GM12873 (cell line): ENCODE data around the gene SLC44A5.

Experiments
- TF ChIP-seq, protein P1 (sequence below): IDR thresholded peaks from 2 replicates; pipeline ENCODE4 v1.5.1; 2012; ENCODE audit warnings: low read depth, mild to moderate bottlenecking, moderate library complexity, low read length, control low read depth; ENCODE audit not compliant: insufficient read depth; ENCODE audit errors: missing control alignments

The SLC44A5 gene

GRCh38 chr1:75334876-75335389, 276.0 kb downstream of the SLC44A5 start:
- TF ChIP-seq, protein P1, sequence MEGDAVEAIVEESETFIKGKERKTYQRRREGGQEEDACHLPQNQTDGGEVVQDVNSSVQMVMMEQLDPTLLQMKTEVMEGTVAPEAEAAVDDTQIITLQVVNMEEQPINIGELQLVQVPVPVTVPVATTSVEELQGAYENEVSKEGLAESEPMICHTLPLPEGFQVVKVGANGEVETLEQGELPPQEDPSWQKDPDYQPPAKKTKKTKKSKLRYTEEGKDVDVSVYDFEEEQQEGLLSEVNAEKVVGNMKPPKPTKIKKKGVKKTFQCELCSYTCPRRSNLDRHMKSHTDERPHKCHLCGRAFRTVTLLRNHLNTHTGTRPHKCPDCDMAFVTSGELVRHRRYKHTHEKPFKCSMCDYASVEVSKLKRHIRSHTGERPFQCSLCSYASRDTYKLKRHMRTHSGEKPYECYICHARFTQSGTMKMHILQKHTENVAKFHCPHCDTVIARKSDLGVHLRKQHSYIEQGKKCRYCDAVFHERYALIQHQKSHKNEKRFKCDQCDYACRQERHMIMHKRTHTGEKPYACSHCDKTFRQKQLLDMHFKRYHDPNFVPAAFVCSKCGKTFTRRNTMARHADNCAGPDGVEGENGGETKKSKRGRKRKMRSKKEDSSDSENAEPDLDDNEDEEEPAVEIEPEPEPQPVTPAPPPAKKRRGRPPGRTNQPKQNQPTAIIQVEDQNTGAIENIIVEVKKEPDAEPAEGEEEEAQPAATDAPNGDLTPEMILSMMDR = no peak

- TF ChIP-seq, protein P1 = no peak
Measured at GRCh38 chr1:75330624-75331023, 280.3 kb downstream of the SLC44A5 start.

- TF ChIP-seq, protein P1 = no peak
Measured at GRCh38 chr1:75328691-75329090, 282.2 kb downstream of the SLC44A5 start.

DNA sequence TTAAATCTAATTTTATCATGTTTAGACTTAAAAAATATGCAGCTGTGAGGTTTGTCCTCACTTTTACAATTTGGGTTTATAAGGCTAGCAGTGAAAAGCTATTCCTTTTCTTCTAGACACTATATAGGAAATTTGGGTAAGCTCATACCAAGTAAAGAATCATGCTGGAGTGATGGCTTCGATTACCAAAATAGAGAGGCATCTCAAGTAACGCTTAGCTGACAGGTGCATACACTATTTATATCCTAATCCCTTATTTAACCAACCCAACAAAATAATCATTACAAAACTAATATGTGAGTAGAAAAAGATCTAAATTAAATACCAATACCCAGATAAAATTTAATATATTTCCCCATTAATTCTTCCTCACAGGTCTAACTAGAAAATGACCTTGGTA, 283.5 kb downstream of the SLC44A5 start:
- TF ChIP-seq, protein P1 = no peak

- TF ChIP-seq, protein P1 = no peak
Measured at GRCh38 chr1:75317976-75318375, 292.9 kb downstream of the SLC44A5 start.

- TF ChIP-seq, protein P1 = no peak
Measured at GRCh38 chr1:75316230-75316629, 294.7 kb downstream of the SLC44A5 start.

GRCh38 chr1:75312620-75313019, 298.3 kb downstream of the SLC44A5 start:
- TF ChIP-seq, protein P1 = no peak

DNA sequence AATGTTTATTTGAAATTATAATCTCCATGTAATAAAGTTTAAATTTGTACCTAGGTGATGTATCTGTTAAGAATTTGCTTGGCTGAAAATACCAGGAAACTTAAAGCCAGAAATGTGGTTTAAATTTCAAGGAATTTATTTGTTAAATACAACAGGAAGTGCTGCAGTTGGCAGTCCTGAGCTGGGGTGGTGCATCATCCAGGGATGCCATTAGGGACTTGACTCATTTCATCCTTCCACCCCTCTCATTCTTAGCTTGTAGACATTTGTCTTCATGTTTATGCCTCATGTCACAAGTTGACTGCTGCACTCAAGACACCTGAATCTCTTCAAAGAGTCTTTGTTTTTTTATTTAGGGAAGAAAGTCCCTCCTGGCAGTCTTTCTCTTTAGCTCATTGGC, 300.8 kb downstream of the SLC44A5 start:
- TF ChIP-seq, protein P1 = no peak
